GM12864 (cell line): ENCODE data around the gene PANK1.

Experiments used
- DNase-seq: peaks from one replicate; pipeline ENCODE4 v3.0.0-alpha.2; 2011; ENCODE audit warnings: low read depth
- H3K4me3 ChIP-seq: 2 replicates; pipeline ENCODE4 v1.5.1; 2011; ENCODE audit warnings: mild to moderate bottlenecking, low read depth, low read length, control low read depth
- TF ChIP-seq, protein P1 (sequence below): IDR thresholded peaks from 2 replicates; pipeline ENCODE4 v1.5.1; 2011; ENCODE audit warnings: low read depth, mild to moderate bottlenecking, moderate library complexity, low read length, control low read depth, inconsistent platforms; ENCODE audit errors: missing control alignments

The PANK1 gene

DNA sequence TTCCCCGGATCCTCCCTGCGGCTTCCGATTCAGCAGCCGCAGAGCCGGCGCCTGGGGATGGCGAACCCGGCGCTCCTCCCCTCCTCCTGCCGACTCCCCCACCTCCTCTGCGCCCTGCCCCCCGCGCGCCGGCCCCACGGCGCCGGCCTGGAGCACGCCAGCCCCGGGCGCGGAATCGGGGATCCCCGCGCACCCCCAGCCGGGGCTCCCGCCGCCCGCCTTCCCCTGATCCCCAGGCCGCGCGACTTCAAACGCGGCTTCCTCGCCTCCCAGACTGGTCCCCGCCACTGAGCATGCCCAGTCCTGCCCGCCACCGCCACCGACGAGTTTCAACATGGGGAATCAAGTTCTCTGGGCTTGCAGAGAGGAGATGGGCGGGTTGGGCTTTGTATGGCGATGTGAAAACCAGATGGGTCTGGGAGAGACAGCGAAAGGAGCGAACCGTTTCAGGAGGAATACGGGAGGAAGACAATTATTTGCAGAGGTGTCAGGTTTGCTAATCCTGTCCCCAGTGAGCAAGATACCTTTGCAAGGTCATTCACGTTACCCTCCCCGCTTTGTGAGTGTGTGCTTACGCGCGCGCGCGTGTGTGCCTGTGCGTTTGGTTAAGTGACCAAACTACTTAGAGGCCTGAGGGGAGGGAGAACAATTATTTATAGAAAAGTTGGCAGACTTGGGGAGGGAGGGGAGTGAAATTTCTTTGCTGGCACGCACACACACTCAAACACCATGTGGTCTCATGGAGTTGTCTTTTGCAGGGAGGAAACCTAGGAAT, at the start of gene PANK1:
Gene PANK1 (minus strand): TSS at position 276 of the 775 bp plus-strand sequence. CDS start 351 bp downstream, outside the sequence.
- peak within 1 kb of the TSS; percentile 96 for H3K4me3 ChIP-seq
- no peak for DNase-seq
- TF ChIP-seq, protein P1, sequence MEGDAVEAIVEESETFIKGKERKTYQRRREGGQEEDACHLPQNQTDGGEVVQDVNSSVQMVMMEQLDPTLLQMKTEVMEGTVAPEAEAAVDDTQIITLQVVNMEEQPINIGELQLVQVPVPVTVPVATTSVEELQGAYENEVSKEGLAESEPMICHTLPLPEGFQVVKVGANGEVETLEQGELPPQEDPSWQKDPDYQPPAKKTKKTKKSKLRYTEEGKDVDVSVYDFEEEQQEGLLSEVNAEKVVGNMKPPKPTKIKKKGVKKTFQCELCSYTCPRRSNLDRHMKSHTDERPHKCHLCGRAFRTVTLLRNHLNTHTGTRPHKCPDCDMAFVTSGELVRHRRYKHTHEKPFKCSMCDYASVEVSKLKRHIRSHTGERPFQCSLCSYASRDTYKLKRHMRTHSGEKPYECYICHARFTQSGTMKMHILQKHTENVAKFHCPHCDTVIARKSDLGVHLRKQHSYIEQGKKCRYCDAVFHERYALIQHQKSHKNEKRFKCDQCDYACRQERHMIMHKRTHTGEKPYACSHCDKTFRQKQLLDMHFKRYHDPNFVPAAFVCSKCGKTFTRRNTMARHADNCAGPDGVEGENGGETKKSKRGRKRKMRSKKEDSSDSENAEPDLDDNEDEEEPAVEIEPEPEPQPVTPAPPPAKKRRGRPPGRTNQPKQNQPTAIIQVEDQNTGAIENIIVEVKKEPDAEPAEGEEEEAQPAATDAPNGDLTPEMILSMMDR, result no peak

DNA sequence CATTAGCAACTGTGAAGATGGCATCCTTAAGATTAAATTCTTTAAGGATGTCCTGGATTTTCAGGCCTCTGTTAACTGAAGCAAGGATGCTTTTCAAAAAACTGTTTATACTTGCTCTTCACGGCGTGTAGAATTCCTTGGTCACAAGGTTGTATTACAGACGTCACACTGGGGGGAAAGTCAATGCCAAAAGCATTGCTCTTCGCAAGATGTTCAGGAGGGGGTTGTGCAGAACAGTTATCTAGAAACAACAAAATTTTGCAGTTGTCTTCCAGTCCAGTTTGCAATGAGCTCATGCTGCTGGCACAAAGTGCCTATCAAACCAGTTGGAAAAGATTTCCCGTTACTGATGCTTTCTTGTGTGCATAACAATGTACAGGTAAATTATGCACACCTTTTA, 48.1 kb upstream of the PANK1 start:
- no peak overlapping the region for H3K4me3 ChIP-seq
- TF ChIP-seq, protein P1, result no peak
- no peak for DNase-seq

DNA sequence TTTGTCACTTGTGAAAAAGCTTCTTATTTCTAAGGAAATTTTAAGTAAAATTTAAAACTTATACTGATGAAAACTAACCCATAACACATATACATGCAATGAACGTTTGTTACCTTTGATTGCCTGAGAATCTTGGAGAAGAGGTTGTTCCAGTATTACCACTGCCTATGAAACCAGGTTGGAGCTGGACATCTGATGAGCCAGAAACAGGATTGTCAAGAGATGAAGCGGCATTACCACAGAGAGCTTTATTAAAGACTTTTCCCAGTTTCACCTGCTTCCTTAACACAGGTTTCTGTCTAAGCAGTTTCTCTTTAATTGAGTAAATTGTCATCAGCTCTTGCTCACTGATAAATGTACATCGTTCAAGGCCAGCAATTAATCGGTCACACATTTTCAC, 47.4 kb upstream of the PANK1 start:
- no peak overlapping the region for H3K4me3 ChIP-seq
- DNase-seq, result no peak
- TF ChIP-seq, protein P1, result no peak

DNA sequence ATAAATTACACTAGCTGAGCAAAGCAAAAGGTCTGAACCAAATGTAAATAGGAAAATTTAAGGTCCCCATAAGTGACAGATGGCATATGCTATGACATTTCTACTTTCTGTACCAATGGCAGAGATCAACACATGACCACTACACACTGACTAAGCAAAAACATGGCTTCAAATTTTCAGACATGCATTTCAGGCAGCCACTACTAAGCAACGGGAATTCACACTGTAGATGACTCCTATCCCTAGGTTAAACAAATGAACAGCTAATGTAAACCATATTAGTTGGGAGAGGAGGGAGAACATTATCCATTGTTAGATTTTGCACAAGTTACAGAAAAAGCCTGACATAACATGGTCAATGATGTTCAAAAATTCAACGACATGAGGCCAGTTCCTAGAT, 45.0 kb upstream of the PANK1 start:
- DNase-seq, result no peak
- no peak overlapping the region for H3K4me3 ChIP-seq
- TF ChIP-seq, protein P1, result no peak

DNA sequence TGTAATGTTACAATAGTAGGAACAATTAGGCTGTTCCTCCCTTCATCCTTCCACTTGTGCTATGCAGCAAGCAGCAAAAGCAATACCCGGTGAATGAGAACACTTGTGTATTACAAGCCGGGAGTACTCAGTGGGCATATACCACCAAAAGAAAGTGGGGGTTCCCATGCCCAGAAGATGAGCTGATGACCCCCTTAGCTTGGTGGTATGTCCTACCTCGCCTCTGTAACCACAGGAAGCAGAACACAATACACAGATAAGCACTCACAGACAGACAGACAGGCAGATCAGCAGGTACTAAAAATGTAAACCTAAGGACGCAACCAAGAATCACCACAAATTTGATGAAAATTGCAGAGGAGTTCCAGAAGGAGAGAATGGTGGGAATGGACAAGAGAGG, 40.9 kb upstream of the PANK1 start:
- TF ChIP-seq, protein P1, result no peak
- H3K4me3 ChIP-seq, result no peak overlapping the region
- DNase-seq, result no peak

DNA sequence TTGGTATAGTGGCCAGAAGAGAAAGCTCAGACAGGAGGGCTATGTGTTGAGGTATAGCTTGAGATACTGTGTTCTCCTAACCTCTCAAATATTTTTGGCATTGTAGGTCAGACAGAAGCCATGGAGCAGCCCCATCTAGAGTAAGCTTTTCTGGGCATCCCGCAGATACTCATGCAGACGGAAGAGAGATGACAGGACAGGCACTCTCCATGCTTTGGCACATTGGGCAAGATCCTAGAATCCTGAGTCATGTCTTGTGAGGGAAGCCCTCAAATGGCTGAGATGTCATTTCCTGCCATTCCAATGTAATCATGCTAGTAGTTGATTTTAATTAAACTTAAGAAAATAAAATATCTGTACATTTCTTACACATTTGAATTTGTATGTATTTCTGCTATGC, 39.6 kb upstream of the PANK1 start:
- no peak for DNase-seq
- TF ChIP-seq, protein P1, result no peak
- no peak overlapping the region for H3K4me3 ChIP-seq

DNA sequence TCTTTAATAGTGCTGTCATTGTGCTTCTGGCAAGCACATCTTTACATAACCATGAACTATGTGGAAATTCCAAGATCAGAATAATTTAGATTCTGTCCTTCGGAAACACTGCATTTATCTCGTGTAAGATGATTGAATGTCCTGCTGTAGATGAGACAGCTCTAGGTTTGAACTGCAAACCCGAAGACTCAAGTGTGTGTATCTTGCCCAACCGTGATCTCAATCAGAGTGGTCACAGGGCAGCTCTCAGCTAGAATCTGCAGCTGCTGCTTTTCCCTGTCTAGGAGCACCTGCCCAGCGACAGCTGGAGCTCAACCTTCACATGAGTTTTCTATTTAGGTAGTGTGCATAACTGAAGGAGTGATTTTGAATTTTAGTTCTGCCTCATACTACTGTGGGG, 38.8 kb upstream of the PANK1 start:
- TF ChIP-seq, protein P1, result no peak
- DNase-seq, result no peak
- no peak overlapping the region for H3K4me3 ChIP-seq
